NCI-H510A (cell line): ENCODE results near the gene NOLC1.

Source experiments
- DNase-seq: peaks from one replicate; lab custom pipeline; 2025; lab: John Stamatoyannopoulos, UW

Gene NOLC1

GRCh38 chr10:102151774-102152544, at the start of gene NOLC1:
Gene NOLC1, plus strand, starts transcription at chr10:102152389. Its CDS starts 22 bp downstream, at chr10:102152411.
- peak; percentile 96 for DNase-seq

- DNase-seq, result no peak
Measured at GRCh38 chr10:102102421-102102820, 49.8 kb upstream of the NOLC1 start.

- DNase-seq, result no peak
Measured at GRCh38 chr10:102106998-102107397, 45.2 kb upstream of the NOLC1 start.

GRCh38 chr10:102109166-102110116, 42.7 kb upstream of the NOLC1 start:
- no peak for DNase-seq

- no peak for DNase-seq
Measured at GRCh38 chr10:102111276-102111675, 40.9 kb upstream of the NOLC1 start.

- no peak for DNase-seq
Measured at GRCh38 chr10:102112210-102112817, 39.9 kb upstream of the NOLC1 start.

- DNase-seq, result no peak
Measured at GRCh38 chr10:102113261-102113955, 38.8 kb upstream of the NOLC1 start.

- DNase-seq, result no peak
Measured at GRCh38 chr10:102113956-102114857, 38.0 kb upstream of the NOLC1 start.

- peak; percentile 84 for DNase-seq
Measured at GRCh38 chr10:102114861-102115618, 37.1 kb upstream of the NOLC1 start.

GRCh38 chr10:102115775-102116174, 36.4 kb upstream of the NOLC1 start:
- no peak for DNase-seq

- DNase-seq, result no peak
Measured at GRCh38 chr10:102116656-102117055, 35.5 kb upstream of the NOLC1 start.

- peak; percentile 89 for DNase-seq
Measured at GRCh38 chr10:102117391-102118159, 34.6 kb upstream of the NOLC1 start.

GRCh38 chr10:102118867-102119266, 33.3 kb upstream of the NOLC1 start:
- DNase-seq, result no peak

- no peak for DNase-seq
Measured at GRCh38 chr10:102119417-102120141, 32.6 kb upstream of the NOLC1 start.

GRCh38 chr10:102120142-102120990, 31.8 kb upstream of the NOLC1 start, which contains the start of gene LDB1:
Gene LDB1, minus strand, starts transcription at chr10:102120368. Its CDS starts 258 bp downstream, at chr10:102120110.
- DNase-seq, result peak; percentile 67

- peak; percentile 56 for DNase-seq
Measured at GRCh38 chr10:102120991-102121738, 31.0 kb upstream of the NOLC1 start.
